DMS114 treated with DMSO at 0.1 percent for 48 hours (cell line): ENCODE results near the gene CYP4A22.
"Not testable (repeated sequence)": the region's sequence is repeated elsewhere in the genome, so short reads cannot be mapped to it uniquely, and the experiment has no call there.

ENCODE experiments used
- DNase-seq: peaks from one replicate; lab custom pipeline; 2025; ENCODE audit not compliant: unreplicated experiment; lab: John Stamatoyannopoulos, UW

The CYP4A22 gene

GRCh38 chr1:47149162-47149561, 11.9 kb downstream of the CYP4A22 start:
- not testable (repeated sequence) for DNase-seq

GRCh38 chr1:47156457-47156856, 19.2 kb downstream of the CYP4A22 start:
- DNase-seq = not testable (repeated sequence)

GRCh38 chr1:47157957-47158356, 20.7 kb downstream of the CYP4A22 start:
- not testable (repeated sequence) for DNase-seq

- no peak for DNase-seq
These were observed 23.5 kb downstream of the CYP4A22 start for GRCh38 chr1:47160716-47161115.

- no peak for DNase-seq
These were observed 24.2 kb downstream of the CYP4A22 start for GRCh38 chr1:47161298-47162040.

GRCh38 chr1:47164552-47164951, 27.3 kb downstream of the CYP4A22 start:
- DNase-seq = no peak

GRCh38 chr1:47172782-47173181, 35.5 kb downstream of the CYP4A22 start:
- no peak for DNase-seq

- DNase-seq = no peak
These were observed 37.4 kb downstream of the CYP4A22 start for GRCh38 chr1:47174656-47175020.

GRCh38 chr1:47175227-47175934, 38.1 kb downstream of the CYP4A22 start:
- DNase-seq = peak; percentile 80

- DNase-seq = no peak
These were observed 40.8 kb downstream of the CYP4A22 start for GRCh38 chr1:47178020-47178419.

GRCh38 chr1:47178654-47179016, 41.4 kb downstream of the CYP4A22 start:
- DNase-seq = no peak

GRCh38 chr1:47179017-47179987, 42.1 kb downstream of the CYP4A22 start:
- DNase-seq = peak; percentile 91

- no peak for DNase-seq
These were observed 42.8 kb downstream of the CYP4A22 start for GRCh38 chr1:47179988-47180563.

GRCh38 chr1:47180603-47181094, 43.4 kb downstream of the CYP4A22 start:
- DNase-seq = no peak

- DNase-seq = no peak
These were observed 44.1 kb downstream of the CYP4A22 start for GRCh38 chr1:47181095-47181954.

GRCh38 chr1:47181955-47182675, 44.9 kb downstream of the CYP4A22 start:
- DNase-seq = no peak

GRCh38 chr1:47182676-47183235, 45.5 kb downstream of the CYP4A22 start:
- no peak for DNase-seq

GRCh38 chr1:47183308-47184089, 46.3 kb downstream of the CYP4A22 start:
- DNase-seq = no peak
